CD14-positive monocyte (primary cell): ENCODE measurements around the gene IRF6. TPM values are rescaled to one million over a fixed set of nuclear protein-coding genes. Genes with fewer than 3 reads are reported as not detected.
A peak's percentile ranks its signal among the peaks of the same experiment; 100 is the strongest.

Source experiments
- DNase-seq, 3 donors: peaks; one replicate each; pipeline ENCODE4 v3.0.0-alpha.2; 2011 to 2022
- H2AFZ ChIP-seq: 2 replicates; pipeline ENCODE4 v1.6.0; 2012; ENCODE audit warnings: mild to moderate bottlenecking, low read depth, low read length, inconsistent platforms; ENCODE audit not compliant: insufficient read depth, poor library complexity, severe bottlenecking
- H3K27ac ChIP-seq, 2 donors: 1 replicate in 1 of 2; 2 replicates in 1 of 2; pipeline ENCODE4 v1.5.1; 2012 to 2013; ENCODE audit warnings: low read length in 2 of 2, control low read depth in 1 of 2, inconsistent platforms in 1 of 2, low read depth in 1 of 2, mild to moderate bottlenecking in 1 of 2
- H3K27me3 ChIP-seq, 2 donors: one replicate each; pipeline versions ENCODE4 v1.6.0 to v1.6.1; 2011 to 2013; ENCODE audit warnings: low read length in 2 of 2; ENCODE audit not compliant: control insufficient read depth in 2 of 2, insufficient read depth in 2 of 2
- H3K36me3 ChIP-seq, 2 donors: replicated peaks in 1 of 2; 1 replicate in 1 of 2; 2 replicates in 1 of 2; pipeline versions ENCODE4 v1.5.1 to v1.6.1; 2012 to 2013; ENCODE audit warnings: low read length in 2 of 2, control low read depth in 1 of 2, inconsistent platforms in 1 of 2, mild to moderate bottlenecking in 1 of 2; ENCODE audit not compliant: insufficient read depth in 2 of 2, control insufficient read depth in 1 of 2
- H3K4me1 ChIP-seq, 2 donors: 1 replicate in 1 of 2; 2 replicates in 1 of 2; pipeline versions ENCODE4 v1.5.1 to v1.6.1; 2012 to 2013; ENCODE audit warnings: low read length in 2 of 2, control low read depth in 1 of 2, inconsistent platforms in 1 of 2, mild to moderate bottlenecking in 1 of 2, moderate library complexity in 1 of 2; ENCODE audit not compliant: insufficient read depth in 2 of 2, control insufficient read depth in 1 of 2
- H3K4me2 ChIP-seq: replicated peaks from 2 replicates; pipeline ENCODE3; 2012; ENCODE audit warnings: low read length, moderate library complexity, mild to moderate bottlenecking; ENCODE audit not compliant: poor library complexity, severe bottlenecking; ENCODE audit errors: extremely low read depth
- H3K4me3 ChIP-seq, 3 experiments: fragments of 200-600 bp in 1 of 3; sonication (generic) in 1 of 3; replicated peaks in 1 of 3; 1 replicate in 2 of 3; 2 replicates in 1 of 3; pipeline ENCODE4 v1.5.1; 2011 to 2013; ENCODE audit warnings: low read length in 3 of 3, mild to moderate bottlenecking in 3 of 3, control low read depth in 2 of 3, low read depth in 2 of 3, inconsistent platforms in 1 of 3, moderate library complexity in 1 of 3
- H3K79me2 ChIP-seq: 2 replicates; pipeline ENCODE4 v1.6.0; 2012; ENCODE audit warnings: mild to moderate bottlenecking, control low read depth, inconsistent platforms, low read length, moderate library complexity; ENCODE audit not compliant: insufficient read depth
- H3K9ac ChIP-seq: 2 replicates; pipeline ENCODE4 v1.6.0; 2017; ENCODE audit warnings: low read length, mild to moderate bottlenecking; ENCODE audit not compliant: insufficient read depth, poor library complexity, severe bottlenecking
- H3K9me3 ChIP-seq, 2 donors: replicated peaks in 1 of 2; 1 replicate in 1 of 2; 2 replicates in 1 of 2; pipeline versions ENCODE4 v1.5.1 to v1.6.1; 2012 to 2013; ENCODE audit warnings: low read length in 2 of 2, control low read depth in 1 of 2; ENCODE audit not compliant: control insufficient read depth in 1 of 2, insufficient read depth in 1 of 2
- H4K20me1 ChIP-seq: 2 replicates; pipeline ENCODE4 v1.6.0; 2012; ENCODE audit warnings: mild to moderate bottlenecking, low read length, control low read depth, moderate library complexity; ENCODE audit not compliant: insufficient read depth
- H3K27ac Mint-ChIP-seq, 7 donors: one replicate each; pipeline ENCODE4 v1.8.0; 2020; ENCODE audit warnings: mild to moderate bottlenecking in 7 of 7, mixed read lengths in 7 of 7, moderate library complexity in 6 of 7, inconsistent platforms in 2 of 7
- H3K27me3 Mint-ChIP-seq, 3 donors: one replicate each; pipeline ENCODE4 v1.8.0; 2021 to 2022; ENCODE audit warnings: low read depth in 3 of 3, mild to moderate bottlenecking in 3 of 3, mixed read lengths in 3 of 3, moderate library complexity in 3 of 3, inconsistent platforms in 1 of 3
- H3K36me3 Mint-ChIP-seq, 2 donors: one replicate each; pipeline ENCODE4 v1.8.0; 2020; ENCODE audit warnings: mixed read lengths in 2 of 2, inconsistent platforms in 1 of 2, mild to moderate bottlenecking in 1 of 2
- H3K4me1 Mint-ChIP-seq: one replicate; pipeline ENCODE4 v1.8.0; 2020; ENCODE audit warnings: mild to moderate bottlenecking, mixed read lengths
- H3K4me3 Mint-ChIP-seq, 2 donors: one replicate each; pipeline ENCODE4 v1.8.0; 2020; ENCODE audit warnings: mild to moderate bottlenecking in 2 of 2, mixed read lengths in 2 of 2, moderate library complexity in 1 of 2
- H3K9me3 Mint-ChIP-seq, 7 donors: one replicate each; pipeline ENCODE4 v1.8.0; 2020 to 2022; ENCODE audit warnings: mixed read lengths in 7 of 7, mild to moderate bottlenecking in 6 of 7, moderate library complexity in 6 of 7, inconsistent platforms in 2 of 7
- WGBS: methylation state at CpG from one replicate; pipeline ENCODE4 v1.1.5; 2013; ENCODE audit warnings: missing lambda C conversion rate; ENCODE audit not compliant: insufficient coverage; 5-methylcytosine and 5-hydroxymethylcytosine counted together
- intact Hi-C, 2 donors: fragments of 100-400 bp; cut with micrococcal nuclease; formaldehyde crosslinking; loops; one replicate each; pipeline versions ENCODE4 v1.15.0 to v1.15.1; 2023
- polyA plus RNA-seq, 3 donors: library from polyadenylated mRNA; depleted of rRNA in 1 of 3; unstranded in 2 of 3; stranded (reverse) in 1 of 3; fragments of 300-500 nt in 2 of 3; fragments of >200 nt in 1 of 3; fragmentation: Illumina TruSeq in 2 of 3; gene quantifications; 1 replicate in 2 of 3; 2 replicates in 1 of 3; pipeline ENCODE4 v1.2.3, GENCODE V29; 2012 to 2021
- TF ChIP-seq, protein P1 (sequence below): fragments of 200-600 bp; IDR thresholded peaks from one replicate; pipeline ENCODE4 v1.8.0; 2022; ENCODE audit warnings: antibody characterized with exemption, mild to moderate bottlenecking

IRF6 gene
- polyA plus RNA-seq, 3 donors, result 0.21 to 0.62 (median 0.35) TPM

DNA sequence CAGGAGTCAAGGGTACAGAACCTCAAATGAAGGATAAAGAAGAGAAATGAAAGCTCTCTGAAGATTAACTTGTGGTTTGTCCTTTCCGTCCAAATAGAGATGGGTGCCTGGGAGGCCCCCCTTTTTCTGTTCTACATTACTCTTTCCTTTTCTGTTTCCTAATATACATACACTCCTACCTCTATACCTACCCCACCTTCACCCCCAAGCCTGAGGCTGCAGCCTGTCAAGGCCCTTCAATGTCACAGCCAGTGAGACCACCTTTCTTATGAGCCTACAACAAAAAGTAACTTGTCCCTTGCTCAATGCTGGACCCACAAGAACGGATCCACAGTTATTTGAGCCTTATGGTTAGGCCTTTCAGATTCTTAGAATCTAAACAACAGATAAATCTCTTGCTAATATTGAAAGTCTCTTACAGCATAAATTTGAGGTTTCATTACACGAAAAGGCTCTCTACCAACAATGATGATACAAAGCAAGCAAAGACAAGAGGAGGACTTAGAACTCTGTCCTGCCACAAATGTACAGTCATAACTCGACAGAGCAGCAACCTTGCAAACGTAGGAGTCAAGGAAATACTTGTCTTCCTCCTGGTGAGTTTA lies 54.2 kb downstream of the IRF6 start:
- no peaks in the 10 kb centered on the region for H4K20me1 ChIP-seq
- peak overlapping the region; percentile 18 to 65 for H3K27ac ChIP-seq
- Mint-ChIP-seq H3K36me3 (peaks cover 0 to 3% of the 10 kb centered on the region in 2 donors), H3K4me1 (peaks cover 69% of the 10 kb centered on the region), H3K9me3 (no peaks in the 10 kb centered on the region), H3K27ac (peak overlapping the region; percentile 30 to 94 (median 90)), H3K4me3 (no peak overlapping the region), H3K27me3 (peaks cover 0 to 1% (median 0%) of the 10 kb centered on the region in 3 donors)
- H3K36me3 ChIP-seq, result no peaks in the 10 kb centered on the region
- H3K9me3 ChIP-seq, result no peaks in the 10 kb centered on the region
- H2AFZ ChIP-seq, result peak overlapping the region; percentile 18
- H3K4me2 ChIP-seq, result peak overlapping the region; percentile 28
- no peak overlapping the region for H3K4me3 ChIP-seq
- no peak for DNase-seq
- 10% methylated on average over 2 of the region's 5 CpGs for WGBS
- H3K79me2 ChIP-seq, result peaks cover 8% of the 10 kb centered on the region
- no peaks in the 10 kb centered on the region for H3K27me3 ChIP-seq
- intact Hi-C loops, result loop anchor here in 1 of 2 donors (2.0 kb wide), 1 partner anchor 17 kb away; no protein-coding TSS in a partner anchor
- no peak overlapping the region for H3K9ac ChIP-seq
- H3K4me1 ChIP-seq, result peaks cover 79 to 82% of the 10 kb centered on the region in 2 donors
- TF ChIP-seq, protein P1, sequence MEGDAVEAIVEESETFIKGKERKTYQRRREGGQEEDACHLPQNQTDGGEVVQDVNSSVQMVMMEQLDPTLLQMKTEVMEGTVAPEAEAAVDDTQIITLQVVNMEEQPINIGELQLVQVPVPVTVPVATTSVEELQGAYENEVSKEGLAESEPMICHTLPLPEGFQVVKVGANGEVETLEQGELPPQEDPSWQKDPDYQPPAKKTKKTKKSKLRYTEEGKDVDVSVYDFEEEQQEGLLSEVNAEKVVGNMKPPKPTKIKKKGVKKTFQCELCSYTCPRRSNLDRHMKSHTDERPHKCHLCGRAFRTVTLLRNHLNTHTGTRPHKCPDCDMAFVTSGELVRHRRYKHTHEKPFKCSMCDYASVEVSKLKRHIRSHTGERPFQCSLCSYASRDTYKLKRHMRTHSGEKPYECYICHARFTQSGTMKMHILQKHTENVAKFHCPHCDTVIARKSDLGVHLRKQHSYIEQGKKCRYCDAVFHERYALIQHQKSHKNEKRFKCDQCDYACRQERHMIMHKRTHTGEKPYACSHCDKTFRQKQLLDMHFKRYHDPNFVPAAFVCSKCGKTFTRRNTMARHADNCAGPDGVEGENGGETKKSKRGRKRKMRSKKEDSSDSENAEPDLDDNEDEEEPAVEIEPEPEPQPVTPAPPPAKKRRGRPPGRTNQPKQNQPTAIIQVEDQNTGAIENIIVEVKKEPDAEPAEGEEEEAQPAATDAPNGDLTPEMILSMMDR, result no peak

GRCh38 chr1:209749670-209750323 lies 56.1 kb downstream of the IRF6 start:
- intact Hi-C loops, result loop anchor here (5.0 to 10.0 kb wide), 2 partner anchors 55 to 172 kb away; no protein-coding TSS in a partner anchor
- Histone ChIP-seq H3K9me3 (no peaks in the 10 kb centered on the region), H4K20me1 (no peaks in the 10 kb centered on the region), H3K79me2 (no peaks in the 10 kb centered on the region), H3K4me3 (no peak overlapping the region), H3K9ac (no peak overlapping the region), H3K27ac (peak overlapping the region; percentile 54 to 80), H3K36me3 (no peaks in the 10 kb centered on the region), H2AFZ (no peak overlapping the region), H3K27me3 (no peaks in the 10 kb centered on the region), H3K4me1 (peaks cover 60 to 62% of the 10 kb centered on the region in 2 donors), H3K4me2 (peak overlapping the region; percentile 20)
- TF ChIP-seq, protein P1, result no peak
- Mint-ChIP-seq H3K9me3 (no peaks in the 10 kb centered on the region), H3K36me3 (no peaks in the 10 kb centered on the region), H3K27me3 (peaks cover 0 to 1% (median 0%) of the 10 kb centered on the region in 3 donors), H3K4me3 (no peak overlapping the region), H3K4me1 (peaks cover 52% of the 10 kb centered on the region), H3K27ac (peak overlapping the region; percentile 66 to 89 (median 83))
- WGBS, result 40% methylated on average over 1 of the region's 6 CpGs
- DNase-seq, result peak in 2 of 3 donors; percentile 59 to 68
